Stimulated activated CD4-positive, alpha-beta T cell treated with anti-CD3 and anti-CD28 coated beads, Interleukin-4, amount 100 ng/mL, for 1 hour (primary cell): ENCODE results near the gene TRPM4.

Source experiments
- DNase-seq: peaks from one replicate; pipeline ENCODE4 v3.0.0-alpha.2; 2020

TRPM4 gene

GRCh38 chr19:49243726-49244125, 86.1 kb downstream of the TRPM4 start:
- DNase-seq: no peak

- DNase-seq: no peak
These were observed 86.7 kb downstream of the TRPM4 start for GRCh38 chr19:49244256-49244655.

GRCh38 chr19:49247676-49248075, 90.1 kb downstream of the TRPM4 start:
- no peak for DNase-seq

DNA sequence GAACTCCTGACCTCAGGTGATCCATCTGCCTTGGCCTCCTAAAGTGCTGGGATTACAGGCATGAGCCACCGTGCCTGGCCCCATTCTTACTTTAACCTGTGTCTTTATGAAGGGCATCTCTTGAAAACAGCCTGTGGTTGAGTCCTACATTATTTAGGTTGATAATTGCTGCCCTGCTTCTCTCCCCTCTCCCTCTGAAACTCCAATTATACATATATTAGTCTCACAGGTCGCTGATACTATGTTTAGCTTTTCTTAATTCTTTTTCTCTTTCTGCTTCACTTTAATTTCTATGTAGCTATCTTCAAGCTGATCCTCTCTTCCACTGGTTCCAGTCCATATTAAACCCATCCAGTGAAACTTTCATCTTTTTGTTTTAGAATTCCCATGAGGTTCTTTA, 92.3 kb downstream of the TRPM4 start:
- no peak for DNase-seq

DNA sequence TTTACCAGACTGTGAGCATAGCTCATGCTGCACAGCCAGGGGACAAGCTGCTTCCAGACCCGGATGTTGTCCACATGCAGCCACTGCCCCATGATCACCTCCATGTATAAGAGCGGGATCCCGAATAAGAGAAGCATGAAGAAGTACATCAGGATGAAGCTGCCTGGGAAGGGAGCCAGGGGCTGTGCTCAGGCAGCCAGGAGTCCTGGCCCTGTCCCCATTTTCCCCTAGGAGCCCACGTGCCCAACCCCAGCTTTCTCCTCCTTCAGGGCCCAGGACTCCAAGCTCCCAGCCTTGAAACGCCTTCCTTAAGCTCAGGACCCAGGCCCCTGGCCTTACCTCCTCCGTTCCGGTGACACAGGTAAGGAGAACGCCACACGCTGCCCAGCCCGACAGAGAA, 98.1 kb downstream of the TRPM4 start:
- DNase-seq: no peak

GRCh38 chr19:49256691-49257090, 99.1 kb downstream of the TRPM4 start:
- DNase-seq: no peak
